ENCODE data around the gene VPS52.

VPS52 gene

DNA sequence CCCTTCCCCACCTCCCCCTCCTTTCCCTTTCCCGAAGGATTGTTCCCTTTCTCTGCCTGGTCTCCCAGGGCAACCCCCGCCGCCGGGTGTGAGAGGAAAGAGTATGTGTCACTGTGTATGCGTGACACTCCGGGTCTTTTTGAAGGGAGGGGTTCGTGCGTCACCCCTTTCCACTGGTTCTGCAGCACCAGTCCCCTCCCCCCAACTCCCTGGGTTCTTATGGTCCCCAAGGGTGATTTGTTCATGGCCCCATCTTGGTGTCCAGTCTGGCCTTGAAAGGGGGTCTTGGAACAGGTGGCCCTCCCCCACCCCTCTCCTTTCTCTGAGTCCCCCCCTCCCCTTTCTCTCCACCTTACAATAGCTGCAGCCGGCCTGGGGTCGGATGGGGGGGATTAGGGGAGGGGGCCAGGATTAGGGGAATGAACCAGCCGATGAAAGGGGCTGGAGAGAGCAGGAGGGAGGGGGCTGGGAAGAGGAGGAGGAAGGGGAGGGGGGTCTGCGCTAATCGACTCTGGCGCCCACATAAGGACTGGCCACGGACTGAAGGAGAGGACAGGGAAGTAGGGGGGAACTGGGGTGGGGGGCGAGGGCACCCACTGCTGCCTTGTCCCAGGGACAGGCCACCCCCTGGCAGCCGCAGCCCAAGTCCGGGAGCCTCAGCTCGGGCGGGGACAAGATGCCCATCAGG is 64.7 kb downstream of the VPS52 start:
- DNase-seq (ENCODE audit: low read depth): no peak
- H3K4me3 ChIP-seq (ENCODE audit: low read length): peak overlapping the region; percentile 87

DNA sequence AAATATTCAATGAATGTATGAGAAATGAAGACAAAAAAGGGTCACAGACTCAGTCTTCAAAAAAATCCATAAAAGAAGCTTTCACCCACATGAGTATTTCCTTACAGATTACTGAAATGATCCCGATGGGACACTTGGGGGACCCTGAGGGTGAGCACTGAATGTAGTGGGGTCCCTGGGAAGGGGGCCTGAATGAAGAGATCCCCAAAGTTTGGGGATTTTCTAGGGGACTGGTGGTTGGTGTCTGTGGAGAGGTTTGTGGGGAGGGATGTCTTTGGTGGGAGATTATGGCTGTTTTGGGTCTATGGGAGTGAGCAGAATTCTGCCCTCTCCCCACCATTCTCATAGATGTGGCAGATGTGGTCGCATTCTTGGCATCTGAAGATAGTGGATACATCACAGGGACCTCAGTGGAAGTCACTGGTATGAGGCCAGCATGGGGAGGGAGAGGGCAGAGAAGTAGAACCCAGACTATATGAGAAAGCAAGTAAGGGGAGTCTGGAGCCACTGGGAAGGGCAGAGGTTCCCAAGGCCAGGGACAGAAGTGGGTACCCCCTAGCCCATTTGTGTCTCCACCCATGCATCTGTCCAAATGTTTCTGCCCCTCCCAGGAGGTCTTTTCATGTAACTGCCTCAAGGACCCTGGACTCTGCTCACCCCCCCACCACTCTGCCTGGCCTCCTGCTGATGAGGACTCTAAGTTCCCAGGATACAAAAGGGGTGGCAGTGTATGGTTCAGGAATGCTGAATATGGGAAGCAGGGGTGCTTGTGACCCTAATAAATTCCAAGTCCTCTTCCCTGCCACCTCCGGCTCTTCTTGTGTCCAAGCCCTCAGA is 65.4 kb downstream of the VPS52 start:
- TF ChIP-seq, protein P1, sequence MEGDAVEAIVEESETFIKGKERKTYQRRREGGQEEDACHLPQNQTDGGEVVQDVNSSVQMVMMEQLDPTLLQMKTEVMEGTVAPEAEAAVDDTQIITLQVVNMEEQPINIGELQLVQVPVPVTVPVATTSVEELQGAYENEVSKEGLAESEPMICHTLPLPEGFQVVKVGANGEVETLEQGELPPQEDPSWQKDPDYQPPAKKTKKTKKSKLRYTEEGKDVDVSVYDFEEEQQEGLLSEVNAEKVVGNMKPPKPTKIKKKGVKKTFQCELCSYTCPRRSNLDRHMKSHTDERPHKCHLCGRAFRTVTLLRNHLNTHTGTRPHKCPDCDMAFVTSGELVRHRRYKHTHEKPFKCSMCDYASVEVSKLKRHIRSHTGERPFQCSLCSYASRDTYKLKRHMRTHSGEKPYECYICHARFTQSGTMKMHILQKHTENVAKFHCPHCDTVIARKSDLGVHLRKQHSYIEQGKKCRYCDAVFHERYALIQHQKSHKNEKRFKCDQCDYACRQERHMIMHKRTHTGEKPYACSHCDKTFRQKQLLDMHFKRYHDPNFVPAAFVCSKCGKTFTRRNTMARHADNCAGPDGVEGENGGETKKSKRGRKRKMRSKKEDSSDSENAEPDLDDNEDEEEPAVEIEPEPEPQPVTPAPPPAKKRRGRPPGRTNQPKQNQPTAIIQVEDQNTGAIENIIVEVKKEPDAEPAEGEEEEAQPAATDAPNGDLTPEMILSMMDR (conservative IDR thresholded peaks at IDR 0.05; ENCODE audit: low read depth, low read length): no peak
- DNase-seq (ENCODE audit: low read depth): no peak
- no peak overlapping the region for H3K4me3 ChIP-seq (ENCODE audit: low read length)

More for the DNA sequence above, 64.7 kb downstream of the VPS52 start:
- TF ChIP-seq, protein P1 (conservative IDR thresholded peaks at IDR 0.05; ENCODE audit: low read depth, low read length): no peak

DNA sequence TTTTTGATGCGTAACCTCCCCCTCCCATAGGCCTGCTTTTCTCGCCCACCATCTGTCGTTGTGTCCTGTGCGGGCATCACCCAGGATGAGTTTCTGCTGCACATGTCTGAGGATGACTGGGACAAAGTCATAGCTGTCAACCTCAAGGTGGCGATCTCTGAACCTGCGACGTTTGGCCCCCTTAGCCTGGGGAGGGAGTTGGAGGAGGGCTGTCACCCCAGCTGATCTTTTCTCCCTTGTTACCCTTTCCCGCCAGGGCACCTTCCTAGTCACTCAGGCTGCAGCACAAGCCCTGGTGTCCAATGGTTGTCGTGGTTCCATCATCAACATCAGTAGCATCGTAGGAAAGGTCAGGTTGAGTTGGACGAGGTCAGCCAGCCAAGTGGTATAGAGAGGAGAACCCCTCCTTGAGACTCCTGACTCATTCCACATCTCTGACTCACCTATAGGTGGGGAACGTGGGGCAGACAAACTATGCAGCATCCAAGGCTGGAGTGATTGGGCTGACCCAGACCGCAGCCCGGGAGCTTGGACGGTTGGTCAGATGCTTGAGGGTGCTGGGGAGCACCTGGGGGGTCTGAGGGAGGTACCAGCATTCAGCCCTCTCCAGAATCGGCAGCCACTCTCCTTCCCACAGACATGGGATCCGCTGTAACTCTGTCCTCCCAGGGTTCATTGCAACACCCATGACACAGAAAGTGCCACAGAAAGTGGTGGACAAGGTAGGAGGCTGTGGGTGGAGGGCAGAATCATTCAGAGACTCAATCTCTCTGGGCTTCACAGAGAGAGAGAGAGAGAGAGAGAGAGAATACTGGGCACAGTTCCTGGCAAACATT is 66.3 kb downstream of the VPS52 start:
- DNase-seq (ENCODE audit: low read depth): peak; percentile 62
- H3K4me3 ChIP-seq (ENCODE audit: low read length): peak overlapping the region; percentile 80
- TF ChIP-seq, protein P1 (conservative IDR thresholded peaks at IDR 0.05; ENCODE audit: low read depth, low read length): no peak

DNA sequence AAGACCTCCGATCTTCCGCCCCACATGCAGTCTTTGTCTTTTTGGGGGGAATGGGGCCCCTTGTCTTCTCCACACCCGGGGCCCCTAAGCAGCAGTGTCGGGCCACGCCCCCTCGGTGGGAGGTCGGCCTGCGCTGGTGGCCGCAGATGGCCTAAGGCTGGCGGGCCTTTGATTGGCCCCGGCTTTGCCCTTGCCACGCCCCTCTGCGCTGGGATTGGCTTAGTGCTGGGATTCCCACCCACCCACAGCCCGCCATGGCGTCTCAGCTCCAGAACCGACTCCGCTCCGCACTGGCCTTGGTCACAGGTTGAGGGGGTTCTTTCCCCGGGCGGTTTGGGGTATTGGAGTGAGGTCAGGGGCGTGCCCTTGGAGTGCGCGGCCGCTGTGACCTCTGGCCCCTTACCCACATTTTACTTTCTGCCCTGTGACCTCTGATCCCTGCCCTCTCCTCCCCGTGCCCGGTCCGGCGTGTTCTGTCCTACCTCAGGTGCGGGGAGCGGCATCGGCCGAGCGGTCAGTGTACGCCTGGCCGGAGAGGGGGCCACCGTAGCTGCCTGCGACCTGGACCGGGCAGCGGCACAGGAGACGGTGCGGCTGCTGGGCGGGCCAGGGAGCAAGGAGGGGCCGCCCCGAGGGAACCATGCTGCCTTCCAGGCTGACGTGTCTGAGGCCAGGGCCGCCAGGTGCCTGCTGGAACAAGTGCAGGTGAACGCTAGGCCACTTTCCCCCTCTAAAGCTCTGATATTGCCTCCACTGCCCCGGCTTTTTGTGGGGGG is 67.1 kb downstream of the VPS52 start, which contains the start of gene HSD17B8:
TSS of gene HSD17B8 (plus strand) at position 241 of the 776 bp plus-strand sequence. CDS start at position 255, 14 bp downstream.
- TF ChIP-seq, protein P1 (conservative IDR thresholded peaks at IDR 0.05; ENCODE audit: low read depth, low read length): no peak
- peak; percentile 63 for DNase-seq (ENCODE audit: low read depth)
- H3K4me3 ChIP-seq (ENCODE audit: low read length): peak within 1 kb of the TSS; percentile 80

DNA sequence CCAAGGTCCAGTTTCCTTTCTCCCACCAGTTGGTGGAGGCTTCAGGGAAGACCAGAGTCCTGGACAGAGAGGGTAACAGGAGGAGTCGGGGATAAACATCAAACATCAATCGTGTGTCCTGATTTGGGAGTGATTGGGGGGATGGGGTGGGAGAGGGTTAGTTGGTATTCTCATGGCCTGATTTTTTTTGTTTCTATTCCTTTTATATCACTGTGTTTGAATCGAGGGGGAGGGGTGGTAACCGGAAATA is 67.6 kb downstream of the VPS52 start:
- H3K4me3 ChIP-seq (ENCODE audit: low read length): peak overlapping the region; percentile 23
- TF ChIP-seq, protein P1 (conservative IDR thresholded peaks at IDR 0.05; ENCODE audit: low read depth, low read length): no peak
- no peak for DNase-seq (ENCODE audit: low read depth)

DNA sequence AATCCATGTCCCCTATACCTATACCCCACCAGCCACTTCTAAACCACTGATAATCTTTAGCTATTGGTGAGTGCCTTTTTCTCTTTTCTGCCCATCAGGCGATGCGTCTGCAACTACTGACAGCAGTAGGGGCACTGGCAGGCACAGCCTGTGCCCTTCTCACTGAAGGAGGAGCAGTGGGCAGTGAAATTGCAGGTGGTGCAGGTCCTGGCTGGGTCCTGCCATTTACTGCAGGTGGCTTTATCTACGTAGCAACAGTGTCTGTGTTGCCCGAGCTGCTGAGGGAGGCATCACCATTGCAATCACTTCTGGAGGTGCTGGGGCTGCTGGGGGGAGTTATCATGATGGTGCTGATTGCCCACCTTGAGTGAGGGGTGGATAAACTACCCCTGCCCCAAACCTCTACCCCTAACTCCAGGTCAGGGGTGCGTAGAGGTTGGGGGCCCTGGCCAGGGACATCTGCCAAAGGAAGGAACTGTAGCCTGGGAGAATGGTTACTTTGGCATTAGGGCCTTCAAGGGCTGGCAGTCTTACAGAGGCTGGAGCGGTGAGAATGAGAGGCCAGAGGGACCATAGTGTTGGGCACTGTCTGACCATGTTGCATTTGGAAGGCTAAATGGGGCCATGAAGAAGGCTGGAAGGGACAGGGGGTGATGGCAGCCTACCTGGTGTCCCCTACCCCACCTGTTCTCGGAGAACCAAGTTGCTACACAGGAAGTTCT is 68.1 kb downstream of the VPS52 start:
- DNase-seq (ENCODE audit: low read depth): no peak
- no peak overlapping the region for H3K4me3 ChIP-seq (ENCODE audit: low read length)
- TF ChIP-seq, protein P1 (conservative IDR thresholded peaks at IDR 0.05; ENCODE audit: low read depth, low read length): no peak

Measured in retinal pigment epithelial cell (primary cell).